HFF-Myc (cell line): ENCODE measurements around the gene GNAO1.
"Not testable (repeated sequence)": the region's sequence is repeated elsewhere in the genome, so short reads cannot be mapped to it uniquely, and the experiment has no call there.

Experiments used
- DNase-seq: peaks from one replicate; pipeline ENCODE4 v3.0.0-alpha.2; 2011; ENCODE audit warnings: low read depth; ENCODE audit errors: extremely low read depth
- H3K4me3 ChIP-seq: replicated peaks from 2 replicates; pipeline ENCODE4 v1.5.1; 2011; ENCODE audit warnings: low read depth, mild to moderate bottlenecking, control low read depth, low read length
- CTCF ChIP-seq: IDR thresholded peaks from 2 replicates; pipeline ENCODE4 v1.5.1; 2012; ENCODE audit warnings: mild to moderate bottlenecking, low read depth, low read length, control low read depth; ENCODE audit errors: missing control alignments

The GNAO1 gene

GRCh38 chr16:56387396-56387795 is 196.1 kb downstream of the GNAO1 start:
- no peak overlapping the region for H3K4me3 ChIP-seq
- TF ChIP-seq CTCF, result no peak
- no peak for DNase-seq

GRCh38 chr16:56388209-56388608 is 196.9 kb downstream of the GNAO1 start:
- no peak for DNase-seq
- TF ChIP-seq CTCF, result no peak
- no peak overlapping the region for H3K4me3 ChIP-seq

- DNase-seq, result no peak
- TF ChIP-seq CTCF, result no peak
- no peak overlapping the region for H3K4me3 ChIP-seq
Observed at GRCh38 chr16:56389554-56389953, 198.3 kb downstream of the GNAO1 start.

- not testable (repeated sequence) for H3K4me3 ChIP-seq, DNase-seq
Observed at GRCh38 chr16:56396724-56397123, 205.4 kb downstream of the GNAO1 start.

- H3K4me3 ChIP-seq, result no peak overlapping the region
- no peak for DNase-seq
- TF ChIP-seq CTCF, result no peak
Observed at GRCh38 chr16:56399047-56399446, 207.8 kb downstream of the GNAO1 start.

GRCh38 chr16:56399486-56399885 is 208.2 kb downstream of the GNAO1 start:
- H3K4me3 ChIP-seq, result no peak overlapping the region
- DNase-seq, result no peak
- no peak for TF ChIP-seq CTCF

GRCh38 chr16:56400458-56400857 is 209.2 kb downstream of the GNAO1 start:
- TF ChIP-seq CTCF, result no peak
- H3K4me3 ChIP-seq, result no peak overlapping the region
- DNase-seq, result no peak

- peak; percentile 39 for TF ChIP-seq CTCF
- no peak overlapping the region for H3K4me3 ChIP-seq
- no peak for DNase-seq
Observed at GRCh38 chr16:56401482-56401881, 210.2 kb downstream of the GNAO1 start.
